ENCODE results near the gene CCDC86.

- TF ChIP-seq CTCF (IDR thresholded peaks at IDR 0.05; ENCODE audit: low read depth, low read length, poor library complexity, severe bottlenecking) (no peak), EZH2phosphoT487 (IDR thresholded peaks at IDR 0.05; ENCODE audit: borderline replicate concordance, low read length) (no peak)
Observed at GRCh38 chr11:60895687-60896086, 53.8 kb downstream of the CCDC86 start.

Data from DOHH2 (cell line).